Suppressor macrophage (primary cell): Measurements from ENCODE around the gene ARFGEF3.
"Not testable (repeated sequence)": the region's sequence is repeated elsewhere in the genome, so short reads cannot be mapped to it uniquely, and the experiment has no call there.

Experiments
- DNase-seq, 4 experiments: peaks; one replicate each; pipeline ENCODE4 v3.0.0-alpha.2; 2020 to 2022
- total RNA-seq, 17 experiments: gene quantifications; one replicate each; lab custom pipeline; 2026; ENCODE audit warnings: mixed read lengths in 6 of 17, inconsistent platforms in 3 of 17; lab: John Stamatoyannopoulos, UW

Gene ARFGEF3
- 2.4 to 33.2 (median 17.1) reads per million in 17 experiments for total RNA-seq

- peak; percentile 66 to 85 (median 73) for DNase-seq
Measured at GRCh38 chr6:138161338-138162110, at the start of gene ARFGEF3. TSS of gene ARFGEF3 (plus strand) at chr6:138161939. CDS start at chr6:138162087, 148 bp downstream.

- no peak for DNase-seq
Measured at GRCh38 chr6:138113588-138114210, 48.0 kb upstream of the ARFGEF3 start.

GRCh38 chr6:138115201-138115600 lies 46.5 kb upstream of the ARFGEF3 start:
- DNase-seq, result no peak

GRCh38 chr6:138115877-138116660 lies 45.7 kb upstream of the ARFGEF3 start:
- peak; percentile 69 to 88 (median 78) for DNase-seq

- no peak for DNase-seq
Measured at GRCh38 chr6:138116661-138116999, 45.1 kb upstream of the ARFGEF3 start.

DNA sequence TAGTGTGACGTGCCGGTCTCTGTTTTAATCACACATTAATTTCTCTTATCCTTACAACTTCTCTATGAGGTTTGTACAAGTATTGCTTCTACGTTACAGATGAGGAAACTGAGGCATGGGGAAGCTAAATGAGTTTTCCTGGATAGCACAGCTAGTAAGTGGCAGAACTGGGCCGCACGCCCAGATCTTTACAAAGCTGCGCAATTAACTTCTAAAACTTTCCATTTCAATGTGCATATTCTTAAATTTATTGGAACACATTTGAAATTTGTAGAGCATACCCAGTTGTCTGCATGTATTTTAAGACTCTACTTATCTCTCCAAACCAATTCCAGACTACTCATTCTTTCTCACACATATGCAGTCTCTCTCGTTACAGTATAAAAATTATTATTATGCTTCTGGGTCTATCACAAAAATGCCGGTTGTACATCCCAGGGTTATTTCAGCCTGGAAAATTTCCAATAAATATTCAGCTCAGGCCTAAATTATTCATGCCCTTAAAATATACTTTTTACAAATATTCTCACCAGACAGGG lies 44.3 kb upstream of the ARFGEF3 start:
- no peak for DNase-seq

- not testable (repeated sequence) for DNase-seq
Measured at GRCh38 chr6:138119229-138119628, 42.5 kb upstream of the ARFGEF3 start.

DNA sequence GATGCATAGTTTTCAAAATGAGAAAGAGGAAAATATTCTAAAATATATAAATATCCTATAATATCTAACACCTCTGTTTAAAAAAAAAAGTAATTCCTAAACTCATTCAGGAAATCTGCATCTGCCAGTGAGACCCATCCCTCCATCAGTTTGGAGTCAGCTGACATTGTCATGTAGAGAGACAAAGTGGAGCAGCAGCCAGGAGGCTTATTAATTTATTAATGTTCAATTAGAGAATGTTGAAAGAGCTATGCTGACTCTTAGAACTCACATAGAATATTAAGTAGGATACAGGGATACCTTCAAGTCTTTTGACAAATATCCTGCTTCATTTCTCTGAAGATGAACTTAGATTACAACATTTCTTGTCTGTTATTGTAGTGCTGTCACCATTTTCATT lies 41.8 kb upstream of the ARFGEF3 start:
- no peak for DNase-seq

DNA sequence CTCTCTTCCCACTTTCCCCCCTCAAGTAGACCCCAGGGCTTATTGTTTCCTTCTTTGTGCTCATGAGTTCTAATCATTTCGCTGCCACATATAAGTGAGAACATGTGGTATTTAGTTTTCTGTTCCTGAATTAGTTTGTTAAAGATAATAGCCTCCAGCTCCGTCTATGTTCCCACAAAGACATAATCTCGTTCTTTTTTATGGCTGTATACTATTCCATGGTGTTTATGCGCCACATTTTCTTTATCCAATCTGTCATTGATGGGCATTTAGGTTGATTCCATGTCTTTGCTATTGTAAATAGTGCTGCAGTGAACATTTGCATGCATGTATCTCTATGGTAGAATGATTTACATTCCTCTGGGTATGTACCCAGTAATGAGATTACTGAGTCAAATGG lies 37.6 kb upstream of the ARFGEF3 start:
- DNase-seq, result no peak

DNA sequence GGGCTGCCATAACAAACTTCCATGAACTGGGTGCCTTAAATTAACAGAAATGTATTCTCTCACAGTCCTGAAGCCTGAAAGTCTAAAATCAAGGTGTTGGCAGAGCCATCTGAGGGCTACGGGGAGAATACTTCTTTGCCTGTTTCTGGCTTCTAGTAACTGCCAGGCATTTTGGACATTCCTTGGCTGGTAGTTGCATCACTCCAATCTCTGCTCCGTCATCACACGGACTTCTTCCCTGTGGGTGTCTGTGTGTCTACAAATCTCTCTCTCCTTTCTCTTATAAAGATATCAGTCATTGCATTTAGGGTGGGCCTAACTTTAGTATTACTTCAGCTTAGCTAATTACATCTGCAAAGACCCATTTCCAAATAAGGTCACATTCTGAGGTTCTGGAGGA lies 33.6 kb upstream of the ARFGEF3 start:
- DNase-seq, result no peak

DNA sequence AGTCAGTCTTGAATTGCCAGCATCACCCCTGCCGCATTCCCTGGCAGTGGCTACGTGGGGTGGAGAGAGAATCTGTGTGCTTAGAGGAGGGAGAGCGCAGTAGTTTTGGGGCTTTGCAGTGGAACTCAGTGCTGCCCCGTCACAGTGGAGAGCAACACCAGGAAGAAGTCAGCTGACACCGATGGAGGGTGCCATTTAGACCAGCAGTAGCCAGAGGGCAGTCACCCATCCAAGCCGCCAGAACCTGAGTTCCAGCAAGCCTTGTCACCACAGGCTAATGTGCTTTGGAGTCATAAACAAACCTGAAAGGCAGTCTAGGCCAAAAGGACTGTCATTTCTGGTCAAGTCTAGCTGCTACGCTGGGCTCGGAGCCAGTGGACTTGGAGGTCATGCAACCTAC lies 32.5 kb upstream of the ARFGEF3 start:
- DNase-seq, result no peak

DNA sequence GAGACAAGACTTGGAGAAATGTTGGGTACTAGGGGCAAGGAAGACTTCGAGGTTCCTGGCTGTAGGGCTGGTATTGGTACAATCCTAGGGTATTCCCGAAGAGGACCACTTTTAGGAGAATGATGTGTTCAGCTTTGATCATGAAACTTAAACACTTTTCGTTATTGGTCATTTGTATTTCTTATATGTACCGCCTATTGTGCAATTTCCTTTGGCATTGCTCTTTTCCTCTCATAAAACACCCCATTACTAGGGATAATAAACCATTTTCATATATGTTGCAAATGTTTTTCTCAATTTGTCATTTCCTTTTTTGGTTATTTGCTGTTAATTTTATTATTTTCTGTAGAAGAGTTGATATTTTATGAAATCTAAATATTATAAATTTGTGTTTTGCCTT lies 18.9 kb upstream of the ARFGEF3 start:
- no peak for DNase-seq

GRCh38 chr6:138145402-138145801 lies 16.3 kb upstream of the ARFGEF3 start:
- no peak for DNase-seq

GRCh38 chr6:138146544-138146943 lies 15.2 kb upstream of the ARFGEF3 start:
- no peak for DNase-seq

GRCh38 chr6:138155443-138155842 lies 6.3 kb upstream of the ARFGEF3 start:
- DNase-seq, result no peak

- no peak for DNase-seq
Measured at GRCh38 chr6:138157986-138158638, 3.6 kb upstream of the ARFGEF3 start.

- DNase-seq, result no peak
Measured at GRCh38 chr6:138159246-138159645, 2.5 kb upstream of the ARFGEF3 start.

DNA sequence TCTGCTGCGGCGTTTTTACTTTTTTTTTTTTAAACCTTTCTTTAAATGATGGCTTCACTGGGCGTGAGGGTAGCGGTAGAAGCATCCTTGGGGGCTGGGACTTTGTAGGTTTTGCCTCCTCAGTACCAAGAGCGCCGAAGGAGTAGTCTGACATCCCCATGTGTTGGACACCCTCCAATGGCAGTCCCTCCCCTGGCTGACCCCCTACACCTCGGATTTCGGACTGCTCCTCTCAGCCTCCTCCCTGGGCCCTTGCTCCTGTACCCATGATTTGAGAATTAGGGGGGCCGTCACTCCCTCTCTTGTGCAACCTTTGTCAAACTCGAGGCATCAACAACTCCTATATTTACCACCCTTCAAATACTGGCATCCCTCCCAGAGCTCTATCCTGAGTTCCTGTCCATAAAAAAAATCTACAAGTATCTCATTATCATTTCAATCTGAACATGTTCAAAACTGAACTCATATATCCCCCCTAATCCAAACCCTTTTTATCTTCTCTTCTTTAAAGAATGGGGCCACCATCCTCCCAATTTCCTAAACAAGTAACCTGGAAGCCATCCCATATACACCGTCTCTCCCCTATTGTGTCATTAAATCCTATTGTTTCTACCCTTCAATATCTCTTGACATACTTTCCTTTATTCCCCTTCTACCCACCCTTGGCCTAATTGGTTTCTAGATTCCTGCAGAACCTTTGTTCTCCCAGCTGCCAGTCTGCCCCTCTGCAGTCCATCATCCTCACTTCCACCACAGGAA lies 1.2 kb upstream of the ARFGEF3 start:
- no peak for DNase-seq

GRCh38 chr6:138161088-138161337 lies 726 bp upstream of the ARFGEF3 start:
- DNase-seq, result peak; percentile 6 to 54 (median 22)

DNA sequence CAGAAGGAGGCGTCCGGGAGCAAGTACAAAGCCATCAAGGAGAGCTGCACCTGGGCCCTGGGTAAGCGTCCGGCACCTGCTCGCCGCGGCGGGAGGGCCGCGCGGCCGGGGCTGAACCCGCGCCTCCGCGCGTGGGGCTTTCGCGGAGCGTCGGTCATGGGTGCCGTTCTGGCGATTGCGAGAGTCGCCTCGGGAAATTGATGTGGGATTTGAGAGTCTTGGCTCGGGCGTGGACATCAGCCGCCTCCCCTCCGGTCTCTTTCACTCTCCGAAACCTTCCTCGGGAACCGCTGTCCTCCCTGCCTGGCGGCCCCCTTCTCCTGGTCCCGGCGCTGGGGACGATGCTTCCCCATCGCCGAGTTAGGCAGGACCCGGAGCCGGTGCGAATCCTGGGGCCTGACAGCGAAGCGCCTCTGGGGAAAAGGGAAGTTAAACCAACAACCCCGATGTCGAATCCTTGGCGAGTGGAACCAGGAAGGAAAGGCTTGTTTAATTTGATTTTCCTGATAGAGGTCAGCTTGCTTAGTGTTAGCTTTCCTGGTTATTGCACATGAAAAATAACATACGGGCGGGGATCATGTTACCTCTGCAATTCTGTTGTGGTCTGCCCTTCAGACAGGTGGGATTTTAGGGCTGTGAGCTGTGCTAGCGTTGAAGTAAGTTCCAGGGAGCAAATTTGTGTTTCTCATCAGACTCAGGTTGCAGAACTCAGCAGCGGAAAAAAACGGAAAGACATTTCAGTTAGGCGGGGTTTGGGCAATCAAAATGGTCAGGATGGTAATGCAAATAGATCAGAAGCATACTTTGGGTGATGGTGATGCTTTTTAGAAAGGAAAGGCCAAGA lies 594 bp downstream of the ARFGEF3 start:
- peak; percentile 59 to 73 (median 66) for DNase-seq

DNA sequence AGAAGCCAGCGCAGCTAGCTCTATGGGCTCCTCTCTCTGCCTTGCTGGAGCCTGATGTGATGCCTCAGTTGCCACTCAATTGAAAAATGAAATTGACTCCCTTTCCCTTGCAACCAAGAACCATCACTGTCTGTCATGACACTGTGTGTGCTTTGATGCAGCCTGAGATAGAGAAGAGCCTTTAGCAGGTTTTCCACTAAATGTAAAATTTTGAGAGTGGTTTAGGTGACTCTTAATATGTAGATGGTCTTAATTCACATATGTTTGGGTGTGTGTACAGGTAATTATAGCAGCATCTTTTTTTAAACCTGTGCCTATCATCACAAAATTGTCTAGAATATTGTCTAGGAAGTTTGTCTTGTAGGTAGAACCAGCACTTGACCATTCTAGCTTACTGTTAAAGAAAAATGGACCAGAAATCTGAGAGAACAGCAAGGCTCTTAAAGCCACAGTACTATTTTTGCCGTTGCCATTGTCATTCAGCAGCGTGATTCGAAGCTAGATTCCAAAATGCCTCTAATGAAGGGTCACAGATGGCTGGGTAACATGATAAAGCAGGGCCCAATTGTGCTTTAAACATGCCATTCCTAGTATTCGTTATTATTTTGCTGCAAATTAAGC lies 1.3 kb downstream of the ARFGEF3 start:
- no peak for DNase-seq
